ENCODE measurements around the gene INSR.

DNA sequence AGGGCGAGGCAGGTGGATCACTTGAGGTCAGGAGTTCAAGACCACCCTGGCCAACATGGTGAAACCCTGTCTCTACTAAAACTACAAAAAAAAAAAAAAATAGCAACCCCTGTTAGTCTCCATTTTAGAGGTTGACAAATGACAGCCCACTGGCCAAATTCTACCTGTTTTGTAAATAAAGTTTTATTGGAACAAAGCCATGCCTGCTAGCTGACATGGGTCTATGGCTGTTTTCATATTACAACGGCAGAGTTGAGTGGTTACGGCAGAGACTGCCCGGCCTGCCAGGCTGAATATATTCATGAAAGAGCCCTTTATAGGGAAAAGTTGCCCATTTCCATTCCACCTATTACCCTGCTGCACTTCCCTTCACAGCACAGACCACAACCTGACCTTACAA lies 121.4 kb downstream of the INSR start:
- TF ChIP-seq, protein P1, sequence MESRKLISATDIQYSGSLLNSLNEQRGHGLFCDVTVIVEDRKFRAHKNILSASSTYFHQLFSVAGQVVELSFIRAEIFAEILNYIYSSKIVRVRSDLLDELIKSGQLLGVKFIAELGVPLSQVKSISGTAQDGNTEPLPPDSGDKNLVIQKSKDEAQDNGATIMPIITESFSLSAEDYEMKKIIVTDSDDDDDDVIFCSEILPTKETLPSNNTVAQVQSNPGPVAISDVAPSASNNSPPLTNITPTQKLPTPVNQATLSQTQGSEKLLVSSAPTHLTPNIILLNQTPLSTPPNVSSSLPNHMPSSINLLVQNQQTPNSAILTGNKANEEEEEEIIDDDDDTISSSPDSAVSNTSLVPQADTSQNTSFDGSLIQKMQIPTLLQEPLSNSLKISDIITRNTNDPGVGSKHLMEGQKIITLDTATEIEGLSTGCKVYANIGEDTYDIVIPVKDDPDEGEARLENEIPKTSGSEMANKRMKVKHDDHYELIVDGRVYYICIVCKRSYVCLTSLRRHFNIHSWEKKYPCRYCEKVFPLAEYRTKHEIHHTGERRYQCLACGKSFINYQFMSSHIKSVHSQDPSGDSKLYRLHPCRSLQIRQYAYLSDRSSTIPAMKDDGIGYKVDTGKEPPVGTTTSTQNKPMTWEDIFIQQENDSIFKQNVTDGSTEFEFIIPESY (IDR thresholded peaks at IDR 0.05) = no peak
- TF ChIP-seq EP300 (IDR thresholded peaks at IDR 0.05; ENCODE audit: borderline replicate concordance in 1 of 2, control insufficient read depth in 1 of 2, low read depth in 2 of 2, low read length in 2 of 2) (no peak), JUND (IDR thresholded peaks at IDR 0.05; ENCODE audit: low read depth, low read length) (no peak), NFYB (IDR thresholded peaks at IDR 0.05; ENCODE audit: insufficient read depth, low read depth, low read length) (no peak), YY1 (IDR thresholded peaks at IDR 0.05; ENCODE audit: low read depth, low read length) (no peak), SMARCA5 (IDR thresholded peaks at IDR 0.05) (no peak), SIN3A (IDR thresholded peaks at IDR 0.05; ENCODE audit: low read depth, low read length) (no peak), POLR2AphosphoS5 (IDR thresholded peaks at IDR 0.05; ENCODE audit: low read length) (no peak), SUZ12 (IDR thresholded peaks at IDR 0.05; ENCODE audit: unreplicated experiment) (no peak)
- TF ChIP-seq, protein P2, sequence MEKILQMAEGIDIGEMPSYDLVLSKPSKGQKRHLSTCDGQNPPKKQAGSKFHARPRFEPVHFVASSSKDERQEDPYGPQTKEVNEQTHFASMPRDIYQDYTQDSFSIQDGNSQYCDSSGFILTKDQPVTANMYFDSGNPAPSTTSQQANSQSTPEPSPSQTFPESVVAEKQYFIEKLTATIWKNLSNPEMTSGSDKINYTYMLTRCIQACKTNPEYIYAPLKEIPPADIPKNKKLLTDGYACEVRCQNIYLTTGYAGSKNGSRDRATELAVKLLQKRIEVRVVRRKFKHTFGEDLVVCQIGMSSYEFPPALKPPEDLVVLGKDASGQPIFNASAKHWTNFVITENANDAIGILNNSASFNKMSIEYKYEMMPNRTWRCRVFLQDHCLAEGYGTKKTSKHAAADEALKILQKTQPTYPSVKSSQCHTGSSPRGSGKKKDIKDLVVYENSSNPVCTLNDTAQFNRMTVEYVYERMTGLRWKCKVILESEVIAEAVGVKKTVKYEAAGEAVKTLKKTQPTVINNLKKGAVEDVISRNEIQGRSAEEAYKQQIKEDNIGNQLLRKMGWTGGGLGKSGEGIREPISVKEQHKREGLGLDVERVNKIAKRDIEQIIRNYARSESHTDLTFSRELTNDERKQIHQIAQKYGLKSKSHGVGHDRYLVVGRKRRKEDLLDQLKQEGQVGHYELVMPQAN (conservative IDR thresholded peaks at IDR 0.05) = no peak
- TF ChIP-seq, protein P3, sequence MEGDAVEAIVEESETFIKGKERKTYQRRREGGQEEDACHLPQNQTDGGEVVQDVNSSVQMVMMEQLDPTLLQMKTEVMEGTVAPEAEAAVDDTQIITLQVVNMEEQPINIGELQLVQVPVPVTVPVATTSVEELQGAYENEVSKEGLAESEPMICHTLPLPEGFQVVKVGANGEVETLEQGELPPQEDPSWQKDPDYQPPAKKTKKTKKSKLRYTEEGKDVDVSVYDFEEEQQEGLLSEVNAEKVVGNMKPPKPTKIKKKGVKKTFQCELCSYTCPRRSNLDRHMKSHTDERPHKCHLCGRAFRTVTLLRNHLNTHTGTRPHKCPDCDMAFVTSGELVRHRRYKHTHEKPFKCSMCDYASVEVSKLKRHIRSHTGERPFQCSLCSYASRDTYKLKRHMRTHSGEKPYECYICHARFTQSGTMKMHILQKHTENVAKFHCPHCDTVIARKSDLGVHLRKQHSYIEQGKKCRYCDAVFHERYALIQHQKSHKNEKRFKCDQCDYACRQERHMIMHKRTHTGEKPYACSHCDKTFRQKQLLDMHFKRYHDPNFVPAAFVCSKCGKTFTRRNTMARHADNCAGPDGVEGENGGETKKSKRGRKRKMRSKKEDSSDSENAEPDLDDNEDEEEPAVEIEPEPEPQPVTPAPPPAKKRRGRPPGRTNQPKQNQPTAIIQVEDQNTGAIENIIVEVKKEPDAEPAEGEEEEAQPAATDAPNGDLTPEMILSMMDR (IDR thresholded peaks at IDR 0.05 in 2 of 3, conservative IDR thresholded peaks at IDR 0.05 in 1 of 3; ENCODE audit: control insufficient read depth in 2 of 3, extremely low read depth in 1 of 3, insufficient read depth in 1 of 3, low read depth in 3 of 3, low read length in 3 of 3) = no peak

Data from GM12878 (cell line).